ENCODE data around the gene MARVELD1.

Gene MARVELD1

DNA sequence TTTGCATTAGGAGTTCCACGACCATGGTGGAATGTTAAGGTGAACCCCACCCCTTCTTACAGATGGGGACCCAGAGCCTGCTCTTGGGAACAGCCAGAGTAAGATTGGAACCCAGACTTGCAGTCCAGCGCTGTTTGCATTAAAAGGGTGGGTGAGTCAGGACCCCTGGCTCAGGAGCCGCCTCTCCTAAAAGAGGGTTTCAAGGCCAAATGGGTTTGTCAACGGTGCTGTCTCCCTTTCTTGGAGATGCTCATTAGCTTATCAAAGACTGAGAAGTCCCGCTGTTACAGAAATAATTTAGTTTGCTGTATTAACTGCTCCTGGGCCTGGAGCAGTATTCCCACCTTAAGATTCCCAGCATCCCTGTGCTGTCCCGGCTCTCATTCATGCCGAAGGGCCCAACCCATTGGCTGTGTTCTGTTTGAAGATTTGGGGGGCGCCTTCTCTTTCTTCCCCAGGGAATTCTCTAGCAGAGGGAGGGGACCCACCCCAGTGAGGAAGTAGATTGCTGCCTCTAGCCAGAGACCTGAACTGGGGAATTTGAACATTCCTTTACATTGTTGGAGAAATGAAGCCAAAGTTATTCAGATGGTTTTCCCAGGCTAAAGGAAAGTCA is 1.8 kb downstream of the MARVELD1 start:
- Histone ChIP-seq H3K9me3 (ENCODE audit: insufficient read depth, low read length) (no peaks in the 10 kb centered on the region), H3K4me3 (ENCODE audit: low read length) (no peak overlapping the region), H3K27ac (ENCODE audit: low read length) (no peak overlapping the region), H3K27me3 (ENCODE audit: low read depth, low read length) (no peaks in the 10 kb centered on the region), H3K36me3 (replicated peaks; ENCODE audit: low read depth, low read length) (no peaks in the 10 kb centered on the region), H3K4me2 (ENCODE audit: low read length) (no peak overlapping the region), H3K9ac (ENCODE audit: low read length) (no peak overlapping the region), H2AFZ (ENCODE audit: low read depth, low read length) (no peak overlapping the region), H3K4me1 (ENCODE audit: low read length) (no peaks in the 10 kb centered on the region; the same call in 1 of the 2 replicates), H4K20me1 (ENCODE audit: insufficient read depth, low read length) (no peaks in the 10 kb centered on the region), H3K79me2 (ENCODE audit: low read length) (no peaks in the 10 kb centered on the region)
- TF ChIP-seq CTCF (IDR thresholded peaks at IDR 0.05; ENCODE audit: low read depth, low read length) (no peak), EZH2phosphoT487 (IDR thresholded peaks at IDR 0.05; ENCODE audit: low read depth) (no peak)

DNA sequence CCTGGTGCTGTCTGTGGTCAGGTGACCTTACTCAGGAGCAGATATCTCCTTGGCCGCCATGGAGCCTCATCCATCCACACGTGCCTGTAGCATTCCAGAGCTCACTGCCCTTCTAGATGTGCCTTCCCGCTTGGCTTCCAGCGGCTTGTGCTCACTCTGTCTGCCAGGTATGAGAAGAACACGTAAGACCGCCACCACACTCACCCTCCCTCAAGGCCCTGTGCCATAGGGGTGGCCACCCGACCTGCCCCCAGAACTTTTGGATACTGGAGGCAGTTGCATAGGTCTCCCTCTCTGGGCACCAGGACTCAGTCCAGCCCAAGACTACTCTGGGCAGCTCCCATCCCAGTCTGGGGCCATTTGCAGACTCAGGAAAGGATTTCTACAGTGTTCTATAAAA is 4.1 kb downstream of the MARVELD1 start:
- Histone ChIP-seq H4K20me1 (ENCODE audit: insufficient read depth, low read length) (no peaks in the 10 kb centered on the region), H3K4me1 (ENCODE audit: low read length) (no peaks in the 10 kb centered on the region; the same call in 1 of the 2 replicates), H3K36me3 (replicated peaks; ENCODE audit: low read depth, low read length) (no peaks in the 10 kb centered on the region), H3K9me3 (ENCODE audit: insufficient read depth, low read length) (no peaks in the 10 kb centered on the region), H3K27me3 (ENCODE audit: low read depth, low read length) (no peaks in the 10 kb centered on the region), H3K4me2 (ENCODE audit: low read length) (no peak overlapping the region), H3K4me3 (ENCODE audit: low read length) (no peak overlapping the region), H2AFZ (ENCODE audit: low read depth, low read length) (no peak overlapping the region), H3K79me2 (ENCODE audit: low read length) (no peaks in the 10 kb centered on the region), H3K27ac (ENCODE audit: low read length) (no peak overlapping the region), H3K9ac (ENCODE audit: low read length) (no peak overlapping the region)
- TF ChIP-seq EZH2phosphoT487 (IDR thresholded peaks at IDR 0.05; ENCODE audit: low read depth) (no peak), CTCF (IDR thresholded peaks at IDR 0.05; ENCODE audit: low read depth, low read length) (no peak)

GRCh38 chr10:97718178-97718577 is 4.6 kb downstream of the MARVELD1 start:
- Histone ChIP-seq H4K20me1 (ENCODE audit: insufficient read depth, low read length) (no peaks in the 10 kb centered on the region), H3K4me2 (ENCODE audit: low read length) (no peak overlapping the region), H3K9ac (ENCODE audit: low read length) (no peak overlapping the region), H3K4me3 (ENCODE audit: low read length) (no peak overlapping the region), H3K36me3 (replicated peaks; ENCODE audit: low read depth, low read length) (no peaks in the 10 kb centered on the region), H2AFZ (ENCODE audit: low read depth, low read length) (no peak overlapping the region), H3K9me3 (ENCODE audit: insufficient read depth, low read length) (no peaks in the 10 kb centered on the region), H3K79me2 (ENCODE audit: low read length) (no peaks in the 10 kb centered on the region), H3K27me3 (ENCODE audit: low read depth, low read length) (no peaks in the 10 kb centered on the region), H3K27ac (ENCODE audit: low read length) (no peak overlapping the region), H3K4me1 (ENCODE audit: low read length) (no peaks in the 10 kb centered on the region)
- TF ChIP-seq EZH2phosphoT487 (IDR thresholded peaks at IDR 0.05; ENCODE audit: low read depth) = no peak
- no peak for TF ChIP-seq CTCF (IDR thresholded peaks at IDR 0.05; ENCODE audit: low read depth, low read length)

- no peaks in the 10 kb centered on the region for H4K20me1 ChIP-seq (ENCODE audit: insufficient read depth, low read length)
- no peak overlapping the region for H3K4me3 ChIP-seq (ENCODE audit: low read length)
- H3K9me3 ChIP-seq (ENCODE audit: insufficient read depth, low read length) = no peaks in the 10 kb centered on the region
- H3K9ac ChIP-seq (ENCODE audit: low read length) = no peak overlapping the region
- no peak overlapping the region for H3K27ac ChIP-seq (ENCODE audit: low read length)
- H3K79me2 ChIP-seq (ENCODE audit: low read length) = no peaks in the 10 kb centered on the region
- no peaks in the 10 kb centered on the region for H3K27me3 ChIP-seq (ENCODE audit: low read depth, low read length)
- no peaks in the 10 kb centered on the region for H3K36me3 ChIP-seq (replicated peaks; ENCODE audit: low read depth, low read length)
- TF ChIP-seq EZH2phosphoT487 (IDR thresholded peaks at IDR 0.05; ENCODE audit: low read depth) = no peak
- no peak for TF ChIP-seq CTCF (IDR thresholded peaks at IDR 0.05; ENCODE audit: low read depth, low read length)
- no peak overlapping the region for H3K4me2 ChIP-seq (ENCODE audit: low read length)
- no peaks in the 10 kb centered on the region for H3K4me1 ChIP-seq (ENCODE audit: low read length)
- no peak overlapping the region for H2AFZ ChIP-seq (ENCODE audit: low read depth, low read length)
These were observed 5.2 kb downstream of the MARVELD1 start for GRCh38 chr10:97718659-97719142.
